Measurements from ENCODE around the gene CPT1A.
A peak's percentile ranks its signal among the peaks of the same experiment; 100 is the strongest.

Gene CPT1A

GRCh38 chr11:68798221-68798813, 43.4 kb downstream of the CPT1A start:
- no peak for DNase-seq (ENCODE audit: low read depth, low spot score)

GRCh38 chr11:68796801-68797200, 44.9 kb downstream of the CPT1A start:
- DNase-seq (ENCODE audit: low read depth, low spot score) = no peak

DNA sequence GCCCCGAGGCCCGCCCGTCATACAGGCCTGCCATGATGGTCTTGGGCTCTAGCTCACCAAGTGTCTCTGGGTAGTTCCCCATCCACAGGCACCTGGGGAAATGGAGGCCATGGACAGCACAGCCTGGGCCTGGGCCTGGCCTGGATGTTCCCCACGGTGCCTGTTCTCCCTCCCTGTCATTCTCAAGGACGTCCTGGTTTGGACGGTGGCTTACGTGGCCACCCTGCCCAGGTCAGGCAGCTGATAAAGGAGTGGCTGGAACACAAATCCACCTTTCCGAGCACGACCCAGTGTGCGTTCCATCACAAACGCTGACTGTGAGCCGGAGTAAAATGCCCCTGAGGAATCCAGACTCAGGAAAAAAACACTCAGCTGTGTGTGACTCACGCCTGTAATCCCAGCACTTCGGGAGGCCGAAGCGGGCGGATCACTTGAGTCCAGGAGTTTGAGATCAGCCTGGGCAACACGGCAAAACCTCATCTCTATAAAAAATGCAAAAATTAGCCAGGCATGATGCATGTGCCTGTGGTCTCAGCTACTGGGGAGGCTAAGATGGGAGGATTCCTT, 49.2 kb downstream of the CPT1A start:
- peak; percentile 10 for DNase-seq (ENCODE audit: low read depth, low spot score)

GRCh38 chr11:68784653-68785052, 57.1 kb downstream of the CPT1A start:
- no peak for DNase-seq (ENCODE audit: low read depth, low spot score)

DNA sequence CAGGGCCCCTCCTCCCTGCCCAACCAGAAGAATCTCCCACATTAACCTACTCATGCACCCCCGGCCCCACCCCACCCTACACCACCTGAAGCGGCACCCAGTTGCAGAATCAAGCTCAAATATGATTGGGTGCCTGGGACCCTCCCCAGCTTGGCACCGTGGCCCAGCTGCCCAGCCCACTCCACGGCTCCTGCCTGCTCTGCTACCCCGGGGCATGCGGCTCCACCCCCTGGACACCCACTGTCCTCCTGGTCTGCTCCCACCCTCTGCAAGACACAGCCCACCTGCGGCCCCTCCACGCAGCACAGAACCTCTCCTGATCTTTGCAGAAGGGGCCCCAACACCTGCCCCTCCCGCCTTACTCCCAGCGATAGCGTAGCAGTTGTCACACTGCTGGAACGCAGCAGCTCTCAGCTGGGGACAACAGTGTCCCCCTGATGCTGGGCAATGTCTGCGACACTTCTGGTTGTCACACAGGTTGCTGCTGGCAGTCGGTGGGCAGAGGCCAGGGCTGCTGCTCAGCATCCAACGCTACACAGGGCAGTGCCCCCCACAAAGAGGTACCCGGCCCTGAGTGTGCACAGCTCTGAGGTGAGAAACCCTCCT, 58.4 kb downstream of the CPT1A start:
- DNase-seq (ENCODE audit: low read depth, low spot score) = no peak

DNA sequence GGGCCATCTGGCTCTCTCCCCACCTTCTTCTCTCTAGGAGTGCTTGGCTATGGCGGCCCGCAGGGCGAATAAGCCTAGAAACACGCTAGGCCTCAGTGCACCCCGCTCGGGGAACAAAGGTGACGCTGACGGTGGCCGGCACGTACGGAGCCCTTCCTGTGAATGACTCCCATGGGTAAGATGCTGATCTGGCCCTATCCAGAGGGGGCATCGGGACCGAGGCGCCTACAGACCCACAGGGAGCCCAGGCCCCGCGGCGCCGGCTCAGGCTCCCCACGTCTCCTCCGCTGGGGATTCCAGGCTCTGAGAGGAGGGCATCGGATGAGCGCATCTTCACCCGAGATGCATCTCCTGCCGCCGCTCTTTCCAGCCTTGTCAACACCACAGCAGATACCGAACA, 59.0 kb downstream of the CPT1A start:
- DNase-seq (ENCODE audit: low read depth, low spot score) = no peak

DNA sequence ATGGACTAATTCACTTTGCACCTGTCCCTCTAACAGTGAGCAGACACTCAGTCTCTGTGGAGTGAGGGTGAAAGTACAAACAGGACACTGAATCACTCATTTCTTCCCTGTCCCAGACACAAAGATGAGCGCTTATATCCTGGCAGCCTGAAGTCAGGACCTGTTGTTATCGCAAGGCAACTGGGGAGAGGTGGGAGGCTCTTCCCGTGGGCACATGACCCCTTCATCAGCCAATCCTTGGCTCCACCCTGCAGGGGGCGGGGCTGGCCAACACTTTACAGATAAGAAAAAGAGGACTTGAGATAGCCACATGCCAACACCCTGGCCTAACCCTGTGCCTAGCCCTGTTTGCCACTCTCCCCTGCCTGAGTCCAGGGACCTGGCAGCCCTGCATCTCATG, 60.9 kb downstream of the CPT1A start:
- DNase-seq (ENCODE audit: low read depth, low spot score) = no peak

GRCh38 chr11:68778205-68778604, 63.5 kb downstream of the CPT1A start:
- DNase-seq (ENCODE audit: low read depth, low spot score) = no peak

DNA sequence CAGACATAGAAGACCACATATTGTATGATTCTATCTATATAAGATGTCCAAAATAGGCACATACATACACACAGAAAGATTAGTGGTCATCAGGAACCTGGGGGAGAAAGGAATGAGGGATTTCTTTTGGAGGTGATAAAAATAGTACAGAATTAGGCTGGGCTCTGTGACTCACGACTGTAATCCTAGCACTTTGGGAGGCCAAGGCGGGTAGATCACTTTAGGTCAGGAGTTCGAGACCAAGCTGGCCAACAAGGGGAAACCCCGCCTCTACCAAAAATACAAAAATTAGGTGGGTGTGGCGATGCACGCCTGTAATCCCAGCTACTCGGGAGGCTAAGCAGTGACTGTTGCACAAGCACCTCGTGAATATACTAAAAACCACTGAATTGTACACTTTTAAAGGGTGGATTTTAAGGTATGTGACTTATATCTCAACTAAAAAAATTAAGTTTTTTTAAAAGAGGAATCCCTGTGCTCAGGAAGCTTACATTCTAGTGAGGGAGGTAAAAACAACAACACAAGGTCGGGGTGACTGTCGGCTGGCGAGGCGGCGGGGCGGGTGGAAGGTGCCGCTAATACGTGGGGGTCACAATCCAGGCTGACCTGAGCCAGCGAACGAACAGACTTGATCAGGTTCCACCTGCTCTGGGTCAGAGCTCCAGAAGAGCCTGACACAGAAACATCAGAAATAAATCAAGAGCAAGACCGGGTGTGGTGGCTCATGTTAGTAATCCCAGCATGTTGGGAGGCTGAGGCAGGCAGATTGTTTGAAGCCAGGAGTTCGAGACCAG, 65.1 kb downstream of the CPT1A start:
- DNase-seq (ENCODE audit: low read depth, low spot score) = no peak

GRCh38 chr11:68775951-68776388, 65.7 kb downstream of the CPT1A start:
- no peak for DNase-seq (ENCODE audit: low read depth, low spot score)

- DNase-seq (ENCODE audit: low read depth, low spot score) = no peak
These were observed 67.5 kb downstream of the CPT1A start for GRCh38 chr11:68774194-68774585.

DNA sequence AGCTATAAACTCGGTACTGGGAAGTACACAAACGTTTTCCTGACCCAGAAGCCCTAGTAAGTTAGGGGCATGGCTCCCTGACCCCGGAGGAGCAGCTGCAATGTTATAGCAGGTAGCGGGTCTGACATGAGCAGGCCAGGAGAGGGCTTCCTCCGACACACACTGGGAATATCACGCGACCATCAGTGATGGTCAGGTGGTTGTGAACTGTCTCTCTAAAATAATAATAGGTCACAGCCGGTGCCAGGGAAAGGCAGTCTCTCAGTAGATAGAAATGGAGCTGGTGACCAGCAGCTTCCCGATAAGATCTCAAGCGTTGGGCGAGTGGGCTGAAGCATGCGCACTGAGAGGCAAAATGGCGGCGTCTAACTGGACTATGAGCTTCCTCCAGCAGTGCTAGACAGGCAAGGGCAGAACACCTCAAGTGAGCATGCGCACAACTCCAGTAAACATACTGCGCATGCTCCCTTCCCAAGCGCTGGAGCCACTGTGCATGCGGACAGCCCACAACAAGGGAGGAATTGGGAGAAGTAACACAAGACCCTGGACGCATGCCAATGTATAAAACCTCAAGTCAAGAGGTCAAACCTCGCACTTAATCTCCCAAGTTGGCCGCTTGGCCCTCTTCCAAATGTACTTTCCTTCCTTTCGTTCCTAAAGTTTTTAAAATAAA, 68.1 kb downstream of the CPT1A start:
- no peak for DNase-seq (ENCODE audit: low read depth, low spot score)

DNA sequence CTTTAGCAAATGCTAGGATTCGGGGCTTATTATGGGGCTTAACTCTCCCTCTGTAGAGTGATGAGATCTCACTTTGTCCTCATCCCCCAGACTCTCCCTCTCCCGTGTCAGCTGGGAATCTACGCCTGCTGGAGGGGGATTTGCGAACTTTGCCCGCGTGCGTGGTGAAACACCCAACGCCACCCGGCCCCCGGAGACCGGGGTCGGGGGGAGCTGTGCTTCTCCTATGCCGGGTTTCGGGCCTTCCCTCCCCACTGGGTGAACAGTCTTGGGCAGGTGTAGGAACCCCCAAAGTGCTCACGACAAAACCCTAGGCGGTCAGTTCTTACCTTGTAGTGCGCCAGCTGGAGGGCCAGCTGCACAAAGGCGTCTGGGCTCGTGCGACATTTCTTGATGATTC, 68.8 kb downstream of the CPT1A start:
- no peak for DNase-seq (ENCODE audit: low read depth, low spot score)

DNA sequence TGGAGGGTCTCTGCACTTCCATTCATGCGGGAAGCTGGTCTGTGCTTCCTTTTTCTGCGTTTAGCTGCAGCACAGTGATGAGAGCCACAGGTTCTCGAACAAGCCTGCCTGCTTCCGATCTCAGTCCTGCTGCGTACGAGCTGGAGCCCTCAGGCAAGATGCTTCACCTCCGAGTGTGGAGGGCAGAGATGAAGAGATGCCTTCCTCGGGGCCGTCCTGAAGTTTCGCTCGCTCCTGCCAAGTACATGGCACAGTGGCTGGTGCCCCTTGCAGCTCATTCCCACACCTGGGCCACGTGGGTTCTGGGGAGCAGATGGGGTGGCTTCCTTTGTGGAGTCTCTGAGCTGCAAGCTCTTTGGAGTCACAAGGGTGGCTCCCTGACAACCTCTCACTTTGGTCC, 70.9 kb downstream of the CPT1A start:
- DNase-seq (ENCODE audit: low read depth, low spot score) = no peak

GRCh38 chr11:68767672-68768071, 74.0 kb downstream of the CPT1A start:
- no peak for DNase-seq (ENCODE audit: low read depth, low spot score)

DNA sequence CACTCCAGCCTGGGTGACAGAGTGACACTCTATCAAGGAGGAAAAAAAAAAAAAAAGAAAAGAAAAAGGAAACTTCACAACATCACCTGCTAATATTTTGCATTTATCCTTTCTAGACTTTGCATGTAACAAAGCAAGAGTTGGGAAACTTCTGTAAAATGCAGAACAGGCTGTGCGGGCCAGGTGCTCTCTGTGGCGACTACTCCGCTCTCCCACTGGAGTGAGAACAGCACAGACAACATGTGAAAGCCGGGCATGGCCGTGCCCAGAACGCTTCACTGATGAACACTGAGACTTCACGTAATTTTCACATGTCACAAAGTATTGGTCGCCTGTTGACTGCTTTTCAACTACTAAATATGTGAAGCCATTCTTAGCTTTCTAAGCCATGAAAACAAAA, 74.9 kb downstream of the CPT1A start:
- no peak for DNase-seq (ENCODE audit: low read depth, low spot score)

DNA sequence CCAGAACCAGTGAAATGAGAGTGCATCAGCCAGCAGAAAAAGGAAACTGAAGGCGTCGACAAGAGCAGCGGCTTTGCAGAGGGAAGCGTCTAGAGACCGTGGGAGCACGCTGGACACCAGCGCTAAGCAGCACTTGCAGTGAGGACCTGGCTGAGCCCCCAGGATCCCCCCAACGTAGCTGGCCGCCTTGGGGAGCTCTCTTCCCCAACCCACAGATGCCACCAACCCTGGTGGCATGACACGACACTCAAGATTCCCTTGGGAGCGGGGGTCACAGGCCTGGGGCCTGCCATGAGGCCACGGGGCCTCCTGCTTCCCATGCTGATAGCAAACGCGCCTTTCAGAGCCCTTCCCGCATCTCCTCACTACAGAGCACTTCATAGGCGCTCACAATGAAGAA, 77.0 kb downstream of the CPT1A start:
- DNase-seq (ENCODE audit: low read depth, low spot score) = no peak

DNA sequence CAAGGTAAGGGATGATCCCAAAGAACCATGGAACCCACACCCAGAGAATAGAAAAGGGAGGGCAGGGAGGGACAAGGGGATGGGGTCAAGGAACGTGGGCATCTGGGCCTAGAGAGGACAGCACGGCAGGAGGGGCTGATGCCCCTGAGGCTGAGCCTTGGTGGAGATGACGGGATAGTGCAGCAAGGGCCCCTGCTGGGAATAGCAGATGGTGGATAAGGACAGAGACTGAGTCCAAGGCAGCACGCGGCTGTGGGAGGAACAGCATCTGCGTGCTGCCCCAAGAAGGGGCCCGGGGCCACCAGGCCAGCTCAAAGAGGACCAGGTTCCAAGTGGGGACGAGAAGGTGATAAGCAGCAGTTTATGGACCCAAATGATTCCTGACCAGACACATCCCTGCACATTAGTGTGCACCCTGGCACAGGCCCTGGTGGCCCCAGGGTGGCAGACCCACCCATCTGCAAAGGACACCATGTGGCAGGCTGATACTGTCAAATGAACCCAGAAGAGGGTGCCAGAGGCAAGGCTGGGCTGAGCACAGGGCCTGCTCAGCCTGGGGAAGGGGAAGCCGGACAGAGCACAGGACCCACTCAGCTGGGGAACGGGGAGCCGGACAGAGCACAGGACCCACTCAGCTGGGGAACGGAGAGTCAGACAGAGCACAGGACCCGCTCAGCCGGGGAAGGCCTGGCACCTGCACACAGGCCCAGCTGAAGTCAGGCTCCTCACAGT, 77.6 kb downstream of the CPT1A start:
- no peak for DNase-seq (ENCODE audit: low read depth, low spot score)

GRCh38 chr11:68763181-68763721, 78.5 kb downstream of the CPT1A start:
- no peak for DNase-seq (ENCODE audit: low read depth, low spot score)

DNA sequence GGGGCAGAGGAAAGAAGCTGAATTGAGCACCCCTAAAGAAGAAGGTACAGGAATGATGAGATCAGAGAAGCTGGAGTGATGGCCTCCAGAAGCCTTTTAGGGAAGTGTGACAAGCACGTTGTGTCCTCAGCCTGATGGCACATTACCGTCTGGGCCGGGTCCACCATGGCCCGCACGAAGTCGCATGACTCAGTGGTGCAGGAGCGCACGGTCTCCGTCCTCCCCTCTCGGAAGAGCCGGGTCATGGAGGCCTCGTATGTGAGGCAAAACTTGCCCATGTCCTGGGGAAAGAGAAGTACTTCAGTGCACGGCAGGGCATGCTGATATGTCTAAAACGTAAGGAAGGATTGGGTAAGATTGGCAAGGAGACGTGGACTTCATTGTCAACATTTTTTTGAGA, 79.2 kb downstream of the CPT1A start:
- DNase-seq (ENCODE audit: low read depth, low spot score) = no peak

DNA sequence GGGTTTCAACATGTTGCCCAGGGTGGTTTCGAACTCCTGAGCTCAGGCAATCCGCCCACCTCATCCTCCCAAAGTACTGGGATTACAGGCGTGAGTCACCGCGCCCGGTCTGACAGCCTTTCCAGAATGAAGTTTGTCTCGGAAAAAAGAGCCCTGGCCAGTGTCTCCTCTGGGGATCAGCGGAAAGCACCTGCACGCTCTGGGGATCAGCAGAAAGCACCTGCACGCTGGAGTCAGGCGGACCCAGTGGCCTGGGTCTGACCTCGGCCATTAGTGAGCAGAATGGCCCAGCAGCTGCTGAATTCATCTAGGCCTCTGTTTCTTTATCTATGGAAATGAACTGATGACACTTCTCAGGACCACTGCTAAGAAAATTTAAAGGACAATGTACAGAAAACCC, 79.9 kb downstream of the CPT1A start:
- no peak for DNase-seq (ENCODE audit: low read depth, low spot score)
